ENCODE measurements around the gene PITX3. TPM values are rescaled to one million over a fixed set of nuclear protein-coding genes. Genes with fewer than 3 reads are reported as not detected.

The PITX3 gene
- 1 to 10 TPM in 2 of 4 donors, under 1 TPM in 2; 0.43 to 1.5 (median 0.94) TPM for polyA plus RNA-seq (ENCODE audit: insufficient read length in 4 of 4)

GRCh38 chr10:102241444-102242117, at the start of gene PITX3:
Gene PITX3, minus strand, starts transcription at chr10:102241512. Its CDS starts 9,432 bp downstream, at chr10:102232080.
- peak; percentile 85 to 90 (median 88) for DNase-seq (ENCODE audit: low read depth in 4 of 4, low spot score in 3 of 4)

DNA sequence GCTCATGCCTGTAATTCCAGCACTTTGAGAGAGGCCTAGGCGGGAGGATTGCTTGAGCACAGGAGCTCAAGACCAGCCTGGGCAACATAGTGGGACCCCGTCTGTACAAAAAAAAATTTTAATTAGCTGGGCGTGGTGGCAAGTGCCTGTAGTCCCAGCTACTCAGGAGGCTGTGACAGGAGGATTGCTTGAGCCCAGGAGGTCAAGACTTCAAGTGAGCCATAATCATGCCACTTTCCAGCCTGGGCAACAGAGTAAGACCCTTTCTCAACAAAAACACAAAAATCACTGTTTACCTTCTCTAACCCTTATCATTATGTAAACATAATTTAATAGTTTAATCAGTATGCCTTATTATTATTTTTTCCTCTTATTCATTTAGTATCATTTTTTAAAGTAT, 48.5 kb upstream of the PITX3 start:
- no peak for DNase-seq (ENCODE audit: low read depth in 4 of 4, low spot score in 3 of 4)

GRCh38 chr10:102289356-102289755, 48.0 kb upstream of the PITX3 start:
- no peak for DNase-seq (ENCODE audit: low read depth in 4 of 4, low spot score in 3 of 4)

GRCh38 chr10:102287991-102288390, 46.7 kb upstream of the PITX3 start:
- DNase-seq (ENCODE audit: low read depth in 4 of 4, low spot score in 3 of 4) = no peak

DNA sequence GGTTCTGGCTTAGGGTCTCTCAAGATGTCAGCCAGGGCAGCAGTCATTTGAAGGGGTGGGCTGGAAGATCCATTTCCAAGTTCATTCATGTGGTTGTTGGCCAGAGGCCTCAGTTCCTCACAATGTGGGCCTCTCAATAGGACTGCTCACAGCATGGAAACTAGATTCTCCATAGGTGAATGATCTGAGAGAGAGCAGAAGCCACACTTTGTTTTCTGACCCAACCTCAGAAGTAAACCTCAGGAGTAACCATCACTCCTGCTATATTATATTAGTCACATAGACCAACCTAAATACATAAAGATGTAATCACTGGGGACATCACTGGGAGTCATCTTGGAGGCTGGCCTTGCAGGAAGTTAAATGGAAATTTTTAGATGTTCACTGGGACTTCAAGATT, 46.2 kb upstream of the PITX3 start:
- no peak for DNase-seq (ENCODE audit: low read depth in 4 of 4, low spot score in 3 of 4)

- peak in 1 of 4 donors; percentile 24 for DNase-seq (ENCODE audit: low read depth in 4 of 4, low spot score in 3 of 4)
Measured at GRCh38 chr10:102286216-102286615, 44.9 kb upstream of the PITX3 start.

- no peak for DNase-seq (ENCODE audit: low read depth in 4 of 4, low spot score in 3 of 4)
Measured at GRCh38 chr10:102285133-102285532, 43.8 kb upstream of the PITX3 start.

GRCh38 chr10:102284531-102284930, 43.2 kb upstream of the PITX3 start:
- no peak for DNase-seq (ENCODE audit: low read depth in 4 of 4, low spot score in 3 of 4)

DNA sequence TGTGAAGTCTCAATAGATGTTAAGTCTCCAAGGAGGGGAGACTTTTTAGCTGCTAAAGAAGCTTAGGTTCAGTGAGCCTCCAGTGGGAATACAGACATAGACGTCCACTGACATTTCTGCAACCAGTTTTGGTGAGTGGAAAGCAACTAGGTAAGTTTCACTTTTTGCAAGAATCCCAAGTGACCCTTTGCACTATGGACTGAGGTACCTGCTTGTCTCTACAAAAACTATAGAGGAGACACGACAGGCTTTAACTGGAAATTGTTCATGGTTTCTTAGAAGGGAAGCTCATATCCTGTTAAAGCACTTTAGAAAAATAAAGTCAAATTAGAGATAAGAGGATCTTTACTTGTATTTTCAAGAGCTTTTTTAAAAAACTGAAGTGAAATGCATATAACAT, 42.6 kb upstream of the PITX3 start:
- DNase-seq (ENCODE audit: low read depth in 4 of 4, low spot score in 3 of 4) = no peak

DNA sequence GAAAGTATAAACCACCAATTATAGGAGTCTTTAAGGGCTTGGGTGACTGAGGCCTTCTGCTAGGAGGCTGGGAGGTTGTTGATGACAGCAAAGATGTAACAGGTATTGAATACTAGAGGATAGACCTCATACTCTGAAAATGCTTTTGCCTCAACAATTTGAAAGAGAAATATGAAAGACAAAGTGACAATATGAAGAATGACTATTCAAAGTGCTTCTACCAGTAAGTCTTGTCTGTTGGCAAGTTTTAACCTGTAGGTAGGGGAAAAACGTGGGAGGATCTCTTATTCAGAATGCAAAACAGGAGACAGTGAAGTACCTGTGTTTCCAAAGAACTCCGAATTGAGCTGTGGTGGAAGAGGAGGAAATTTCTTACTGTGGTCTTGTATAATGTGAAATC, 42.2 kb upstream of the PITX3 start:
- DNase-seq (ENCODE audit: low read depth in 4 of 4, low spot score in 3 of 4) = no peak

DNA sequence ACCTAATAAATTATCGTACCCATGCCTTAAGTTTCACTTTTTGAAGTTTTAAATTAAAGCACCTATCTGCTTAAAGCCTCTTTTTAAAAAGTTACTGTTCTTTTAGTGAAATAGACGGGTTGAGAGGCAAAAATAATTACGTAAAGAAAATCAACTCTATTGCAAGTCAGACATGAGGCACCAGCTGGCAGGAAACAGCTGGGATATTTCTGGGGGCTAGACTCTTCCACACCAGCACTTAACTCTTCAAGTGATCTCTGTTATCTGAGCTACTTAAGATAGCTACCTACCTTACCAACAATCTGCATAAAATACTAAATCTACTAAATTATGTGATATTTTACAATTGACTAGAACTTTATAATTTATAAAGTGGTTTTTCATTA, 39.8 kb upstream of the PITX3 start:
- DNase-seq (ENCODE audit: low read depth in 4 of 4, low spot score in 3 of 4) = peak in 1 of 4 donors; percentile 28

DNA sequence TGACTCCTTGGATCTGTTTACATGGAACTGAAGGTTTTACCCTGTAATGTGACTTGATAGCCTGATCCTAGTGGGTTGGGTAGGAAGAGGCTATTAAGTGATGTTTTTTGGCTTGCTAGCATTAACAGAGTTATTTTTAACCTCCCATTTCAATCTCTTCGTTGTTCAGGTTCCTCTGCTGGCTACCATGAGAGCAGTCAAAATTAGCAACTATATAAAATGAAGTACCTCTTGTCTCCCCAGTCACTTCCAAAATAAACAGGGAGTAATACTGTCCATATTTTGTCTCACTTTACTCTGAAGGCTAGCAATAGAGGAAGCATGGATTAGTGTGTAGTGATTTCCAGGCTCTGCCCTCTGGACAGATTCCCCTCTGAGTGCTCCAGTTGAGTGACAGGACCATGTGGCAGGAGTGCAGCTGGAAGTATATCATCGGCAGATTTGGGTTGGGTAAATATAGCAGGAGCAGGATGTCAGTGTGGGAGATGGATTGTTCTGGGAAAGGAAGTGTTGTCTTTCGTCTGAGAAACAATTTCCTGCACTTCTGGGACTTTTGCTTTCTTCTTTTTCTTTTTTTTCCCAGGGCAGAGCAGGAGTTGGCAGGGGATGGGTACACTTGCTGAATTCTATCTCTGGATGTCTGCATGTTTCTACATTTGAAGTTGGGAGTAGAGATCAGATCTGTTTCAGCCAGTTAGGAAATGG, 39.2 kb upstream of the PITX3 start:
- DNase-seq (ENCODE audit: low read depth in 4 of 4, low spot score in 3 of 4) = peak in 1 of 4 donors; percentile 12

- DNase-seq (ENCODE audit: low read depth in 4 of 4, low spot score in 3 of 4) = no peak
Measured at GRCh38 chr10:102279104-102279503, 37.8 kb upstream of the PITX3 start.

- no peak for DNase-seq (ENCODE audit: low read depth in 4 of 4, low spot score in 3 of 4)
Measured at GRCh38 chr10:102275343-102275742, 34.0 kb upstream of the PITX3 start.

- DNase-seq (ENCODE audit: low read depth in 4 of 4, low spot score in 3 of 4) = no peak
Measured at GRCh38 chr10:102274062-102274461, 32.8 kb upstream of the PITX3 start.

DNA sequence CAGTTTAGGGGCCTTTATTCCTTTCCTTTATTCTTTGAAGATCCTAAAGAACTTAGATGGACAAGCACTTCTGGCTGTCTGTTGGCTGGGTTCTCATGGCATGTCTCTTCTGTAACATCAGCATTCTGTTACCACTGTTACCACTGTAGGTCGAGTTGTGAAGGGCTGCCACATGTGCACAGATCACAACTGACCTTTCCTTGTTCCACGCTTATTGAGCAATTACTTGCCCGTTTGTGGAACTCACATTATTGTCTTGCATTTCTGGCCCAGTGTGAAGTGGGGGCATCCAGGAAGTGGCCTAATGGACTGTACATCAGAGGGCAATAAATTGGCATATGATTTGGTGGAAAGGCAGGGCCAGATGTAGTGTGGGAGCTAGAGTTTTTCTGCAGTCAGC, 27.7 kb upstream of the PITX3 start:
- DNase-seq (ENCODE audit: low read depth in 4 of 4, low spot score in 3 of 4) = no peak

GRCh38 chr10:102268375-102268888, 27.1 kb upstream of the PITX3 start:
- DNase-seq (ENCODE audit: low read depth in 4 of 4, low spot score in 3 of 4) = no peak

DNA sequence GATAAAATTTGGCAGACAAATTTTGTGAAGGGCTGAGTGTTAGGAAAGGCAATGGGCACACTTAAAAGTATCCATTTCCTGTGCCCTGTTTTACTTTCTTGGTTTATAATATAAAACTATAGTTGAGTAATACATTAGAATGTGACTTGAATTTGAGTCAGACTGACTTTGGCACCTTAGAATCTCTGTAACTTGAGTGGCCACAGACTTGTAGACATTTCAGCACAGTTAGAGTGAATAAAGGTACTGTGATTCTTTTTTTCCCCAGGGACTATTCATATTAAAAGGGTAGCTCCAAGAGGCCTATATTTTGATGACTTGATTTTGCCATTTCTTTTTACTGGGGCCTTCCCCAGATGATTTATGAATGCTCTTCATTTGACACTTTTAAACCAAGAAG, 26.4 kb upstream of the PITX3 start:
- DNase-seq (ENCODE audit: low read depth in 4 of 4, low spot score in 3 of 4) = no peak

DNA sequence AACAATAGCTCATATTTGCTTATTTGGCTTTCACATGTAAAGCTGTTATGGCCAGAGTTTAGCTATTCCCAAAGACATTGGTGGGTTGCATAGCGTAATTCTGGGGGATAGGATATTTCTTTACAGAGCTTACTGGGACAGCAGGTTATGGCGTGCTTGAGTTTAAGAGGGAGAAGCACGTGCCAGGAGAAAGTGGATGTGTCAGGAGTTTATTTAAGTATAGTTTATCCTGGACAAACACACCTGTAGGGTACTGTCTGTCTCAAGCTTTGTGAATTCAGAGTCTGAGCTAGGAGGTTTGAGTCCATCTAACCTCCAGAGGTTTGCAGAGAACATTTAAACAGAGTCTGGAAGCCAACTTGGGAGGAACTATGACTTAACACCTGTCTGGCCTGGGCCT, 25.4 kb upstream of the PITX3 start:
- no peak for DNase-seq (ENCODE audit: low read depth in 4 of 4, low spot score in 3 of 4)

DNA sequence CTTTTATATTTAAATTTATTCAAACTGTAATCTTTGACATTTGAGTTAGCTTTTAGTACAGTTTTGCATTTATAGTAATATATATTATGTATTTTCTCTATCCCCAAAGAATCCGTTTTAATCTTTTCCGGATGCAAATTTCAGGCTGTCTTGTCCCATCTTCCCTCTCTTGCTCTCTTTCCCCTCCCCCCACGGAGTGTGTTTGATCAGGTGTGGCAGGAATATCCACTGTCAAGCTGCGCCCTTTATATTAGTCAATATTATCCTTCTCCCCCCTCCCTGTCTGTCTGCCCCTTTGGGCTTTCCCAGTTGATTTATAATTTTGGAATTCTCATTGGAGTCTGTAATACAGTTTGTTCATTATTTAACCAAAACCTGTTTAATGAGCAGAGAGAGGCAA, 23.1 kb upstream of the PITX3 start:
- no peak for DNase-seq (ENCODE audit: low read depth in 4 of 4, low spot score in 3 of 4)

GRCh38 chr10:102262744-102263370, 21.5 kb upstream of the PITX3 start:
- DNase-seq (ENCODE audit: low read depth in 4 of 4, low spot score in 3 of 4) = no peak

- DNase-seq (ENCODE audit: low read depth in 4 of 4, low spot score in 3 of 4) = no peak
Measured at GRCh38 chr10:102261842-102262241, 20.5 kb upstream of the PITX3 start.

Measured in right renal pelvis (tissue), 4 donors.